HG02973 (cell line): Measurements from ENCODE around the gene CRADD.

ENCODE experiments used
- ATAC-seq: cut with Tn5 transposase; IDR thresholded peaks from one replicate; pipeline ENCODE4 v1.9.1; 2021; ENCODE audit warnings: moderate library complexity; ENCODE audit not compliant: unreplicated experiment

CRADD gene

DNA sequence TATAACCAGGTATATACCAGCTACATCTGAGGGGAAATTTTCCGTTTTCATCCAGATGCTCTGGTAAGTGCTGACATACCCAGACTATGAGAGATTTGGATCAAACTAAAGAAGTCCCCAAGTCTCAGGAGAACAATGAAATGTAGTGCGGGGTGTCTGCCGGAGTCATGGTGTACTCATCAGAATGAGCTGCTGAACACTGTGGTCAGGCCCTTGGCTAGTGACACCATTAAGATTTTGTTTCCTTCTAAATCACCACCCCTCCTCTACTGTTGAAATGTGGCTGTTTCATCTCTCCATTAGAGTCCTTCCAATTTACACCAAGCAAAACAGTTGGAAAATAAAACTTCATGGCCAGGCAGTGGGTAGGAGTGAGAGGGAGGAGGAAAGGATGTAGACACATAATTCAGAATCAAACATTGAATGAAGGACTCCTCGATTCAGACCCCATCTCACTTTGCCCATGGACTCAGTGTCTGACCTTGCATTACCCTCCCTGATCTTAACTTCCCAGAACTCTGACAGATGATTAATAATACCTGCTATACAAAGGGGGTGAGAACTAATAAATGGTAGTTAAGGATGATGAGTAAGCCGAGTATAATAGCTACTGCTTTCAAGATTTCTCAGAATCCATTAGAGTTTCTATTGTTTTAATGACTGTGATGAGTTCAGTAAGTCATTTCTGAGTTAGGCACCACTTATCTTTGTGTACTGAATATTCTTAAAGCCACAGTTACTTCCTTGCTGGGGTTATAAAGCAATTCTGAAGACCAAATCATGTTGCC lies 127.4 kb downstream of the CRADD start:
- ATAC-seq: no peak

DNA sequence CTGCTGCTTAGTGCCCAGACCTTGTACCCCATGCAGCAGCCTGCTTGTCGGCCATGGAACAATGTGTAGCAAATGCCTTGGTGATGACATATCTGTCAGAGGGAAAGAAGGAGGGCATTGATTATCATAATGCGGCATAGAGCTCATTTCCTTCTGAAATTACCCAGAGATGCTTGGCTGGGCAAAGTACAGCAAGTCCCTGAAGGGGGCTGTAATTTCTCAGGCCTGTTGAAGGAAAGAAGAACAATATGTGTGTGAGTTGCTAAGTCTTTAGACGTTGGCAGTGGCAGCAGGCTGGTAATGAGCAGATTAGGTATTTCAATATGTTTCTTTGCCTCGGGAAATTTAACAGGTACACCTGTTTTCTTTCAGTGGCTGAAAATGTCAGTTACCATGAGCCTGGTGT lies 128.6 kb downstream of the CRADD start:
- no peak for ATAC-seq

DNA sequence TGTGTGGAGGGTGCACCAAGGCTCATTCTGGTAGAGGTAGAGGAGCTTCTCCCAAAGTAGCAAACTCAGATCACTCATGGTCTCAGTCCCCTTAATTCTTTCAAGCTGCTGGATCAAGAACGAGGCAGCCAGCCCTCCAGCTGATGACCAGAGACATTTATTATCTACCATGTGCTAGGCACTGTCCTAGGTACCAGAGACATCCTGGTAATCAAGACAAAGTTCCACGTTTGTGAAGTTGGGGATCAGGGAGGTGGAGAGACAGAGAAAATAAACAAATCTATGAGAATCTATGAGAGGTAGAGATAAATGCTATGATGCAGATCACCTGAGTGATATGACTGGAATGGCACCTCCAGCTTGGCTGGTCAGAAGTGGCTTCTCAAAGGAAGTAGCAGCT lies 130.2 kb downstream of the CRADD start:
- no peak for ATAC-seq

DNA sequence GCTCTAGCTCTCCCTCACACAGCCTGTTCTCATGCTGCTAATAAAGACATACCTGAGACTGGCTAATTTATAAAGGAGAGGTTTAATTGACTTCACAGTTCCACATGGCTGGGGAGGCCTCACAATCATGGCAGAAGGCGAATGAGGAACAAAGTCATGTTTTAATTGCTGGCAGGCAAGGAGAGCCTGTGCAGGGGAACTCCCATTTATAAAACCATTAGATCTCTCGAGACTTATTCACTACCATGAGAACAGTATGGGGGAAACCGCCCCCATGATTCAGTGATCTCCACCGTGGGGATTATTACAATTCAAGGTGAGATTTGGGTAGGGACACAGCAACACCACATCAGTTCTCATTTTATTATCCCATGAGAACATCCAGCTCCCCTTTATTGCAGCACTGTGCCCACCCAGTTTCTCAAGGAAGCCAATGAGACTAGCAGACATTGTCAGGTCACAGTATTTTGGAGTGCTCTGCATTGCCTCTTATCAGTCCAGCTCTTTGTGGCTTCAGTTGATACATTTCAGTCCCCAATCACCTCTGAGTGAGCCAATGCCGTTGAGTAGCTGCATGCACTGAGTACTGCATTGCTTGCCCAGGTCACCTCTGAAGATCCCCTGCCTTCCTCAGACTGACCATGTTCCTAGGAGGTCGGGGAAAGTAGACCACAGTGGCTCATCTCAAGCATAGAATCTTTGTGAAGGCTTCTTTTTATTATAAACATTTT lies 131.2 kb downstream of the CRADD start:
- no peak for ATAC-seq

DNA sequence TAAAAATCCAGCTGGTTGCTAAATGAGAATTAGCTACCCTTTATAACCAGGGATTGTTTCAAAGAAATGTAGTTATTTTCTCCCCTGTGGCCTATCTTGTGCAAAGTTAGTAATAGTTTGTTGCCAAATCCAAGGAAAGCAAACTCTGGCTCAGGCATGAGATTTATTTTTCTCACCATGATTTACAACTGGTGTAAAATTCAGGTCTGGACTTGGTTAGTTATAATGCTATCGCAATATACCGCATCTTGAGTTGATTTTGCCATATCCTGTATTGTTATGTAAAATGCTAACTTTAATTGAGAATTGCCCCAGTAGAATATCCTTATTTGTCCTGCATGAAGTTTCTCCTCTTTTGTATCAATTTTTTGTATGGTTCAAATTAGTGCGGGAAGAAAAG lies 135.5 kb downstream of the CRADD start:
- ATAC-seq: no peak

DNA sequence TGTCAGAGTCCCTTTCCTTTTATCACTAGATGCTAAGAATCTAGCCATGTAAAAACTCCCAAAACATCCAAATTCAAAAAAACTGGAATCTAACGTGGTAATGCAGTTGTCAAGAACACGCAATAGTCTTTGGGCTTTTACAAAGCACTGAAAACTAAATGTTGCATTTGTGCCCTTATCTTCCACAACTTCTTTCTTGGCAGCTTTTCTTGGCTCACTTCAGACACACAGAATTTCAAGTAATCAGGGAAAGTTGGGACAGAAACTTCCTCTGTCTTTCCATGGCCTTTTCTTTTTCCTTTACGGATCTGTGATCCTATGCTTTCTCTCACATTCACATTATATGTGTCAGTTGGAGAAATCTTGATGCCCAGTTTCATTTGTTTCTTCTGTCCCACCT lies 136.0 kb downstream of the CRADD start:
- ATAC-seq: no peak

DNA sequence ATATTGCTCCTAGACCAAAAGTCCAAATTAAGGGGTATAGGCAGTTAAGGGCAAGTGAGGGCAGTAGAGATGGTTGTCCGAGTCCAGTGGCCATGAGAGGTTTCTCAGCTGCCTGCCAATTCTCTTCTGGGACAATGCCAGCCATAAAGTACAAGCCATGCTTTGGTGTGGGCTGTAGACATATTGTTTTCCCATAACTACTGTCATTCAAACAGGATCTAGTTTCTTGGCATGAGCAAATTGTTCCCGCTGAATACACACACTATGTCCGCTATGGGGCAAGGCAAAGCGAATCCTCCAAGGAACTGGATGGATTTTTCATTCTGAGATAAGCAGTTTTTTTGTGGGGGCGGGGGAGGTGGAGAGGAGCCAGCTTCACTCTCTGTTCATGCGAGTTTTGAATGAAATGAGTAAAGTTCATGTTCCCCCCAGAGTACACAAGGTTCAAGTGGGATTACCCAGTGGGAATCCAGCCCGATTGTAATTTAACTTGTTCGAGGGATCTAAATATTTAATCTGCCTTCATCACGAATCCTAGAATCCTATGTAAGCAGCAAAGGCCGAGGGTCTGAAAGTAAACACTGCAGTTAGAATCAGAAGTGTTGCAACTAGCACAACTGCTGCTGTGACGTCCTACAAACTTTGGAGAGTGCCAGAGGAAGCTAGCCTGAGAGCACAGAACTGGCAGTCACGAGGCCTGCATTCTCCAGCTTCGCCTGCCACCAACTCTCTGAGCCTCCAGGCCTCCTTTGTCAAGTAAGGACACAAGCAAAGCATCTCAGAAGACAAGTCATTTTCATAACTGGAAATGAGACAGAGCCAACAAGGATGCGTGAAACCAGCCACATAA lies 137.0 kb downstream of the CRADD start:
- no peak for ATAC-seq

DNA sequence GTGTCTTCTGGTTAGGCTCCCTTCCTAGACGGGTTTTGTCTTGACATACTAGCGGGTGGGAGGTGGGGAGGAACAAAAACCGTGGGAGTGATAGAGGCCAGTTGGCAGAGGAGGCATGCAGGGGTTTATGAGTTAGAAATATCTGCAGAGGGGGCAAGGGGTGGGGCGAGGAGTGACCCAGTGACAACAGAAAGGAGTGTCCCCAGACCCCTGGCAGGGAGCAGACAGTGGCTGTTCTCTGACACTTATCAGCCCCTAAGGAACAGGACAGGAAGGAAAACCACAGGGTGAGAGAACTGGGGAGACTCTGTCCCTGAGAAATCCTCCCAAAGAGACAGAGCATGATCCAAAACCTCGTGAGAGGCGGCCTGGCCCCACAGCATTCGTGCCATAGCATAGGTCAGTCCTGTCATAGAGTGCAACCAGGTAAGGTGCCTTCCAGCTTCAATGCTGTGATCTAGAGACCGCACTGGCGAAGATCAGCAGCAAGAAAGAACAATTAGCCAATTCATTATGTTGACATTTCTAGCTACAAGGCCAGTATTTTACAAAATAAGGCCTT lies 141.4 kb downstream of the CRADD start:
- ATAC-seq: no peak

DNA sequence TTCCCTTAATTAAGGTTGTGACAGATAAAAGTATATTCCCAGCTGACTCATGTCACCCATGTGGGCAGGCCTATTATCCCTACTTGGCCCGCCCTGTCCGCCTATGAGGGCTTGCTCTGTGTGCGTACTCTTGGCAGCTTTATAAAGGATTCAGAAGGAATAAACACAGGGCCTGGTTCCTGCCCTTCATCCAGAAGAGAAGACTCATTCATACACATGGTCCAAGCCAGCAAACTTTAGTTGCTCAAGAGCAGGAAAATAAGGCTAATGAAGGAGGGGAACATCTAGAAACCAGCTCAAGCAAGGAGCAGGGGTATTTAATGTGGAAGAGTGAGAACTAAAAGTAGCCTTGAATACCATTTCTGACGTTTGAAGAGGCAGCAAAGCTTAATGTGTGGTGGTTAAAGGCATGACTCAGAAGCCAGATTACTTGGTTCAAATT lies 141.9 kb downstream of the CRADD start:
- no peak for ATAC-seq

DNA sequence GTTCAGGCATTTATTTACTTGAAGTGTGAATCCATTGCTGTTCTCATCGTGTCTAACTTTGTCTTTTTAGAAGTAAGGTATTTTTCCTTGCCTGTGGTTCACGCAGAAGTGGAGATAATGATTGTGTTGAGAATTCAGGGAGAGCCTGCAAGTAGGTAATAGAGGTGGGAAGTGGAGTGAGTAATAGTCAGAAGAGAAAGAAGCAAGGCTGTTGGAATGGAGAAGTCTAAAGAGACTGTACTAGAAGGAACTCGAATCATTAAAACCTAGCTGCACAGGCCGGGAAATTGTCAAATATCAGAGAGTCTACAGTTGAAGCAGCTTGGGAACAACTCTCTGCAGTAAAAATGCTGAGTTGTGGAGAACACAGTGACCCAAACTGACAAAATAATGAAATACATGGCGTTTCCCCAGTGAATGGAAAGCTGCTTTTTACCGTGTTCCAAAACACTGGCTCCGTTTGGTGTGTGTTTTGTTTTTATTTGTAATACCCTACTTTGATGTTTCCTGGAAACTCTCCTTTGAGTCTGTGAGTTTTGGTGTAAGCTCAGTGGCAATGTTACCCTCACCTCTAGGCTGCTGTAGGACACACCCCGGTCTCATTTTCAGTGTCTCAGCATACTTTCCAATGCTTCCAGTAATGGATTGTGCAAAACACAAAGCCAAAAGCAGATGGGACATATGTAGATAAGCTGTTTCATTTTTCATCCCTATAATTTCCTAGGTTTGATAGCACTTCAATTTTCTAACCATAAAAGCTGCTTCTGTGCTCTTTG lies 146.6 kb downstream of the CRADD start:
- no peak for ATAC-seq

DNA sequence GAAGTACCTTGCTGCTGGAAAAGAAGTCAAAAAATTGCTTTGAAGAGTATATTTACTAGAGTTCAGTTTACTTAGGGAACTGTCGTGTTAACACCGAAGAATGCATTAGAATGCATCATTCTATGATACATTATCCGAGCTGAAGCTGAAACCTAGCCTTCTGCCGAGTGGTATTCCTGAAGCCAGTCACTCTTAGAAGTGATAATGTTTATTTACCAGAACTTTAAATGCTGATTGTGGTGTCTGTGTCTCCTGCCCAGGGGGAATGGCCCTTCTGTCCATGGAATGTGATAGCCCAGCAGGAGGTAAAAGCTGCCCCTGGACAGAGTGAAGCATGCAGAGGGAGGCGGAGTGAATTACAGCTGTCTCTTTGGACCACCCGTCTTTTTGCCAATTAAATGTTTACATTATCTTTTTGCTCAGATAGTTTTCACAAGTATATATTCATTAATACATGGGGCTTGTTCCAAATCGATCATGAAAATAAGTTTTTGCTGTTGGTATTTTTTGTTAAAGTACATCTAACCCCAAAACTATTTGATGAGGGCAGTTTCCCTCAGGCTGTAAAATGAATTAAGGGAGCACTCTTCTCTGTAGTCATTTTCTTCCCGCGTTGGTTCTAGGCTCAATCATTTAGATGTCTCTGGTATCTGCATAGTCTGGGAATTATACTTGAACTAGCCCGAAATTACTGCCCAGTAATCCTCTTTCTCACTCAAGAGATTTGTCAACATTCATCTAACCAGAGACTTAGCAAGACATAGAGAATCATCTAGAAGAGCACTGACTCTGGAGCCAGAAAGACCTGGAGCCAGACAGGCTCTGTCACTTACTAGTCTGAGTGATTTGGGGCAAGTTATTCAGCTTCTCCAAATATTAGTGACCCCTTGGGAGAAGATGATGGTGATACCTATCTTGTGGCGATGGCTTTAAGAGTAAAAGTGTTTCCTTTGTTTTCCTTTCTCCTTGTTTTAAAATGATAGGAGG lies 147.6 kb downstream of the CRADD start:
- no peak for ATAC-seq

DNA sequence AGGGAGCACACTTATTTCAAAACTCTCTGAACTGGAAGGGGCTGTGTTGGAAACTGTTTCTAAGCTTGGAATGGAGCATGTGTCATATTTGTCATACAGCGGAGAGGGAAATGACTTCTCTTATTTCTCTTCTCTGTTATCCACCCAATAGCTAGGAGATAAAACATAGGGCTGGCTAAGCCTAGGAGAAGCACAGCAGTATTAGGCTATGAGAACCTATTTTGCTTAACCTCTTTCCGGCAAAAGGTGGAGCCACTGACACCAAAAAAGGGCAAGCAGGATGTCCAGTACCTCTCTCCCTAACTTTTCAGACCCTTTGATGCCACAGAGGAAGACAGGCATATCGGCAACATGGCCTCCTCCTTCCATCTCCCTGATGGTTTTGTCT lies 148.3 kb downstream of the CRADD start:
- no peak for ATAC-seq

DNA sequence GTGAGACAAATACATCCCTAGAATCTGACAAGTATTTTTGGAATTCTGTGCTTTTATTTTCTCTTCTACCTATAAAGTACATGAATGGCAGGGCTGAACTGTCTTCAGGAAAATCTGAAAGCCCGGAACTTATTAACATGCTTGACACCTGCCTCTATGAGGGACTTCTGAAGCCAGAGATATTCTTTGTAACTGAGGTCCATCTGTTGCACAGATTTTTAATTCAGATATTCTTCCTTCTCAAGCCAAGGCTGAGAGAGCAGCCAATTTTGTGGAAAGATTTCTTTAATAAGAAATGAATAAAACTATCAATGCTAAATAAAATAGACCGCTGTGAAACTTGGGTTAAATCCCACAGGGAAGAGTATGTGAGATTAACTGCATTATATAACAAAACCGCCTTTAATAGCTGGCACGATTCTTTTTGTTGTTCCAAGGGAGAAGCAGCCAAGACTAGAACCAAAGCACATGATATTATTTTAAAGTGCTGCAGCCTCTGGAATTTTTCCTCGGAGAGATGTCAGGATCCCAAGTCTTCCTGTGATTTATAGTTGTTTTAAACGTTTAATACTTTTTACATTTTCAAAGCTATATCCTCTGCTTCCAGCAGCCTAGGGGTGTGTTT lies 148.9 kb downstream of the CRADD start:
- no peak for ATAC-seq

DNA sequence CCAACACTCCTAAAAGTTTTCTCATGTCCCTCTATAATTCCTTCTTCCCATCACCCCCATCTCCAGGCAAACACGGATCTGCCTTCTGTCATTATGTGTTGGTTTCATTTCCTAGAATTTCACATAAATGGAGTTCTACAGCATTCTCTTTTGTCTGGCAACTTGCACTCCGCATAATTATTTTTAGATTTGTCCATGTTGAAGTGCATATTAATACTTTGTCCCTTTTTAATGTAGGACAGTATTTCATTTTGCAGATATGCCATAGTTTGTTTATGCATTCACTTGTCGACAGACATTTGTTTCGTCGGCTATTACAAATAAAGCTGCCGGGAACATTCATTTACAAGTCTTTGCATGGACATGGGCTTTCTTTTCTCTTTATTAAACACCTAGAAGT lies 150.0 kb downstream of the CRADD start:
- no peak for ATAC-seq

DNA sequence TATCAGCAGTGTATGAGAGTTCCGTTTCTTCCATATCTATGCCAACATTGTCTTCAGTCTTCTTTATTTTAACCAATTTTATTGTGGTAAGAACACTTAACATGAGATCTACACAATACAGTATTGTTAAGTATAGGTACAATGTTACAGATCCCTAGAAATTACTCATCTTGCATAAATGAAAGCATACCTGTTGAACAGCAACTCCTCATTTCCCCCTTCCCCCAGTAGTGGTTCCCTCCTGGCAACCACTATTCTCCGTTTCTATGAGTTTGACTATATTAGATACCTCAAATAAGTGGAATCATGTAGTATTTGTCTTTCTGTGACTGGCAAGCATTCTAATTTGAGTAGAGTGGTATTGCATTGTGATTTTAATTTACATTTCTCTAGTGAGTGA lies 150.5 kb downstream of the CRADD start:
- ATAC-seq: no peak

DNA sequence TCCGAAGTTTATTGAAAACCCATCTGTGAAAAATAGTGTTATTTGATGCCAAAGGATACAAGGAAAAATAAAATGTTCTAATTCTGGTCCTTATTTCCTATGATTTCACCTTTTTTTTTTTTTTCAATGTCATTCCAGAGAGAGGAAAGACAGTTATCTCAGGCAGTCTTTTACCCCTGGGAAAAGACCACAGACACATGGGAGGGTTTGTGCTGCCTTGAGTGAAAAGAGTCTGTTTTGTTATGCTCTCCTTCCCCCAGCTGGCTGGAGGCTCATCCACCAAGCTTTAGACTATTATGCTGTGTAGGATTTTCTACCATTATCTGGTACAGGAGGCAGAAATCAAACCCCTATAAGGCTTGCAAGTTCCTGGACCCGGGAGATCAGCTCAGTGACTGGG lies 151.8 kb downstream of the CRADD start:
- ATAC-seq: no peak

DNA sequence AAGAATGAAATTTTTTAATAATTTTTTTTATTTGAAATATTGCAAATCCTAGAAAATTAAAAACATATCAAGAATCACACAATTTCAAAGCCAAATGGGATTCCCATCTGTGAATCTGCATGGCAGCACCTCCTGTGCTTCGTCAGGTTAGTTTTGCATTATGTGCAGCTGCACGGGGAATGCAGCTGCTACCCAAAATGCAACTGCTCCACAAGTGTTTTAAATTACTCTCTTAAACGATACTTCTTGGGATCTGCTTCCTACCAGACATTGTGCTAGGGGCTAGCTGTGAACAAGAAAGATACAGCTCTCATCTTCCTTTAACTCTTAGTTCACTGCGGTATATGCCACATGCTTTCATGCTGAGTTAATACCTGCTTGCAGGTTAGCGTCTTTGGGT lies 154.2 kb downstream of the CRADD start:
- ATAC-seq: no peak

DNA sequence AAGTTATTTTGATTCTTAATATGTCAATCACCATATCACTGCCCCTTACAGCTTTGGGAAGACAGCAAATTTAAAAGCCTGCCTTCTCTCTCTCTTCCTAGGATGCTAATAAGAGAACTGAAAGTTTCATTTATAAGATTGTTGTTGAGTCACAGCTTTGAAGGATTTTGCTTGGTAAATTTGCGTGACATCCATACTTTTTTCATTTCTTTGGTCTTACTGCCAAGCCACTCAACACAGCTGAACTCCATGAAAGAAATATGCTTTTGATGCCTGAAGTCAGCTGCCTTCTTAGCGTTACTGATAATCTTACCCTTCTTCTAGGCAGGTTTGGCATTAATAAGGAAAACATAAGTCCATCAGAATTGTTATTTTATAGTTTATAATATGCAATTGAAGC lies 155.0 kb downstream of the CRADD start:
- ATAC-seq: no peak

DNA sequence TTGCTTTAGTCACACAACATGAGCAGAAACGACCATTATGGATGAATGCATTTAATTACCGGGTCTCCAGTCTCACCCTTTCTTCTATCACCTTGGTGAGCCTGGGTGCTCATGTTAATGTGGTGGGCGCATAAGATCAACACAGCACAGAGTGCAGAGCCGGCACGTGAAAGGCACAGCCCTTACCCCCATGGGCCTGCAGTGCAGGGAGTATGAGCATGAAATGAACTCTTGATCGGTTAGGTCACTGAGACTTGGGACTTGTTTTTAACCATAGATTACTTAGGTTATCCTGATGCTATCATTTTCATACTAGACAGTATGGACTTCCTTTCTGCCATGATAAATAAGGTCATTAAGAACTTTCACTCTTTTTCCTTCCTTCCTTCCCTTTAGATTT lies 156.8 kb downstream of the CRADD start:
- no peak for ATAC-seq
